ENCODE data around the gene NT5E.

NT5E gene

DNA sequence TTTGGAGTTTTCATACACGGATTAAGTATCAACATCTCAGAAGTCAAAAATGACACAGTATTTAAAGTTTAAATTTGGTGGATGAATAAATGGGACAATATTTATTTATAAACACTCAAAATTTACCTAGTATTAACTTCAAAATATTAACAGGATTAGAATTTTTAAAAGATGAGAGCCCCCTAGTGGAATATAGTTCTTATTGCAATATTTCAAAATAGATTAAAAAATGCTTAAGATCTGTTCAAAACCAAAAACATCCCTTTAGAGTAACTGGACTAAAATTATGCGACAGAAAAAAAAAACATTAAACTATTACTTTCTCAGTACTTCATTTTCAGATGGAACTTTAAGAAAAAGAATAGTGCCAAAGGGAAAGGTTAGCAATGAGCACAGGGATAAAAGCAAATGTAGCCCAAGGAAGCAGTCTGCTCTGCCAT, 87.2 kb downstream of the NT5E start:
- no peak for TF ChIP-seq ZFX (IDR thresholded peaks at IDR 0.05)
- TF ChIP-seq, protein P1, sequence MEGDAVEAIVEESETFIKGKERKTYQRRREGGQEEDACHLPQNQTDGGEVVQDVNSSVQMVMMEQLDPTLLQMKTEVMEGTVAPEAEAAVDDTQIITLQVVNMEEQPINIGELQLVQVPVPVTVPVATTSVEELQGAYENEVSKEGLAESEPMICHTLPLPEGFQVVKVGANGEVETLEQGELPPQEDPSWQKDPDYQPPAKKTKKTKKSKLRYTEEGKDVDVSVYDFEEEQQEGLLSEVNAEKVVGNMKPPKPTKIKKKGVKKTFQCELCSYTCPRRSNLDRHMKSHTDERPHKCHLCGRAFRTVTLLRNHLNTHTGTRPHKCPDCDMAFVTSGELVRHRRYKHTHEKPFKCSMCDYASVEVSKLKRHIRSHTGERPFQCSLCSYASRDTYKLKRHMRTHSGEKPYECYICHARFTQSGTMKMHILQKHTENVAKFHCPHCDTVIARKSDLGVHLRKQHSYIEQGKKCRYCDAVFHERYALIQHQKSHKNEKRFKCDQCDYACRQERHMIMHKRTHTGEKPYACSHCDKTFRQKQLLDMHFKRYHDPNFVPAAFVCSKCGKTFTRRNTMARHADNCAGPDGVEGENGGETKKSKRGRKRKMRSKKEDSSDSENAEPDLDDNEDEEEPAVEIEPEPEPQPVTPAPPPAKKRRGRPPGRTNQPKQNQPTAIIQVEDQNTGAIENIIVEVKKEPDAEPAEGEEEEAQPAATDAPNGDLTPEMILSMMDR (conservative IDR thresholded peaks at IDR 0.05): peak; percentile 76
- no peak overlapping the region for H3K27ac ChIP-seq

GRCh38 chr6:85544776-85545175, 94.9 kb downstream of the NT5E start:
- TF ChIP-seq, protein P1 (conservative IDR thresholded peaks at IDR 0.05): no peak
- no peak for TF ChIP-seq ZFX (IDR thresholded peaks at IDR 0.05)

More at GRCh38 chr6:85544776-85545175, 94.9 kb downstream of the NT5E start:
- H3K27ac ChIP-seq: no peak overlapping the region

Measured in C4-2B (cell line).